Globus pallidus (tissue), 1 donor: ENCODE measurements around the gene C4A.
A peak's percentile ranks its signal among the peaks of the same experiment; 100 is the strongest.
"Not testable (repeated sequence)": the region's sequence is repeated elsewhere in the genome, so short reads cannot be mapped to it uniquely, and the experiment has no call there.

ENCODE experiments used
- DNase-seq: peaks from one replicate; pipeline ENCODE4 v3.0.0-alpha.2; 2015; ENCODE audit warnings: low spot score

C4A gene

DNA sequence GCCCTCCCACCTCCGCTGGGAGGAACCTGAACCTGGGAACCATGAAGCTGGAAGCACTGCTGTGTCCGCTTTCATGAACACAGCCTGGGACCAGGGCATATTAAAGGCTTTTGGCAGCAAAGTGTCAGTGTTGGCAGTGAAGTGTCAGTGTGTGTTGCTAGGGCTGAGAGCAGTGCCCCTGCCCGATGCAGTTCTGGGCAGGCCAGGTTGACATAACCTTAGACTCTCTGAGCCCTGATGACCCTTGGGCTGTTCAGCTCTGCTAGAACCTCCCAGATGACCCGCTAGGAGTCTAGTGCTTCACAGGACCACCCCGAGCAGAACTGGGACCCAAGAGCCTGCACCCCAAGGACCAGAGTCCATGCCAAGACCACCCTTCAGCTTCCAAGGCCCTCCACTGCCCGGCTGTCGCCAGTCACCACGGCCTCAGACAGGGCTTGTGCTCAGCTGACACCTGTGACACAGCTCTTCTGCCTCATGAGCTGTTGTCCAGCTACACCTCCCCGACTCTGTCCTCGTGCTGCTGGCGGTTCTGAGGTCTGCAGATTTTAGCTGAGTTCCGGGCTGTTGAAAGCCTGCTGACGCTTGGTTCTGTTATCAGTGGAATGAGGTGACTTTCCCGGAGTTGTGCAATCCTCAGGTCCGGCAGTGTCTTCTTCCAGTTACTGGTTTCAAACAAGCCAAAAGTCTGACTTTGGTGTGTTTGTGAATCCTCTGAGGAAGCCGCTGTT, 53.6 kb downstream of the C4A start:
- not testable (repeated sequence) for DNase-seq

DNA sequence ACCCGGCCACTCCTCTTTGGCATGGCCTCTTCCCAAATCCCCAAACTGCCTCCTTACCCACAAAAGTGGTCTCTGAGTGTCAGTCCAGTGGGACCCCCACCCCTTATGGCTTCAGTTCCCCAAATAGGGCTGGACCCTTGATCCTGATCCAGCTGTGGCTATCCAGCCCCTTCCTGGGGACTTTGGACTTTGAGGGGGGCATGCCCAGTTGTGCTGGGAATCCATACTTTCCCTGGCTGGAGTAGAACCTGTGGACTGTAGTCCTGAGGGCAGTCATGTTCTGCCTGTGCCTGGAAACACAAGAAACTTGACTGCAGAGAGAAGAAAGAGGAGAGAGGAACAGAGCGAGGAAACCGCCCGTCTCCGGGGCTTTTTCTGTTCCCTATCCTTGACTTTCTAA, 55.3 kb downstream of the C4A start:
- DNase-seq: not testable (repeated sequence)

DNA sequence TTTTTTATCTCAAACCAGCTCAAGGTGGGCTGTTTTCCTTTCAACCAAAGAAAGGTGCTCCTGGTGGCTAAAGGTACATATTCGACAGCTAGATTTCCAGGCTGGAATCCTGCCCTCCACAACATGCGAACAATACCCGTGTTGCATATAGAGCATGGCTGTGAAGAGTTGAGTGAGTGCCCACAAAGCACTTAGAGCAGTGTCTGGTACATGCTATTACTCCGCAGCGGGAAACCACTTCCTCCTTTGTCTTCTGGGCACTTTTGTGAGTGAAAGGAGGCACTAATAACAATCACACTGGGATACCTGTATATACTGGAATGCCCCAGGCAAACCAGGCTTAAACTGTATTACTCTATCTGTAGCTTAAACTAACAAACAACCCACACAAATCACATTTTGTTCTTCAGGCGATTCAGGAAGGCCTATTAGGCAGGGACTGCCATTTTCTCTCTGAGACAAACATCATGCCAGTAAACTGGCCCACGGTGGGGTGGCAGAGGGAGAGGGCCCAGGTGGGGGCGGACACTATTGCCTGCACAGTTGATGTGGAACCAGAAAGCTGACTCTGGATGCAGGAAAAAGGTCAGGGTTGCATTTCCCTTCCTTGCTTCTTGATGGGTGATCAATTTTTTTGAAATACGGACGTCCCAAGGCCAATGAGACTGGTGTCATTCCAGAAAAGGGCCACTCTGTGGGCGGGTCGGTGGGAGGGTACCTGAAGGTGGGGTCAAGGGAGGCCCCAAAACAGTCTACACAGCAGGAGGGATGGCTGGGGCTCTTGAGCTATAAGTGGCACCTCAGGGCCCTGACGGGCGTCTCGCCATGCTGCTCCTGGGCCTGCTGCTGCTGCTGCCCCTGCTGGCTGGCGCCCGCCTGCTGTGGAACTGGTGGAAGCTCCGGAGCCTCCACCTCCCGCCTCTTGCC, 56.0 kb downstream of the C4A start, which contains the start of gene CYP21A2:
Gene CYP21A2, plus strand, starts transcription at position 818 of the 927 bp plus-strand sequence. Its CDS starts 8 bp downstream, at position 826.
- not testable (repeated sequence) for DNase-seq

DNA sequence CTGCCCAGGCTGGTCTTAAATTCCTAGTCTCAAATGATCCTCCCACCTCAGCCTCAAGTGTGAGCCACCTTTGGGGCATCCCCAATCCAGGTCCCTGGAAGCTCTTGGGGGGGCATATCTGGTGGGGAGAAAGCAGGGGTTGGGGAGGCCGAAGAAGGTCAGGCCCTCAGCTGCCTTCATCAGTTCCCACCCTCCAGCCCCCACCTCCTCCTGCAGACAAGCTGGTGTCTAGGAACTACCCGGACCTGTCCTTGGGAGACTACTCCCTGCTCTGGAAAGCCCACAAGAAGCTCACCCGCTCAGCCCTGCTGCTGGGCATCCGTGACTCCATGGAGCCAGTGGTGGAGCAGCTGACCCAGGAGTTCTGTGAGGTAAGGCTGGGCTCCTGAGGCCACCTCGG, 57.0 kb downstream of the C4A start:
- not testable (repeated sequence) for DNase-seq

DNA sequence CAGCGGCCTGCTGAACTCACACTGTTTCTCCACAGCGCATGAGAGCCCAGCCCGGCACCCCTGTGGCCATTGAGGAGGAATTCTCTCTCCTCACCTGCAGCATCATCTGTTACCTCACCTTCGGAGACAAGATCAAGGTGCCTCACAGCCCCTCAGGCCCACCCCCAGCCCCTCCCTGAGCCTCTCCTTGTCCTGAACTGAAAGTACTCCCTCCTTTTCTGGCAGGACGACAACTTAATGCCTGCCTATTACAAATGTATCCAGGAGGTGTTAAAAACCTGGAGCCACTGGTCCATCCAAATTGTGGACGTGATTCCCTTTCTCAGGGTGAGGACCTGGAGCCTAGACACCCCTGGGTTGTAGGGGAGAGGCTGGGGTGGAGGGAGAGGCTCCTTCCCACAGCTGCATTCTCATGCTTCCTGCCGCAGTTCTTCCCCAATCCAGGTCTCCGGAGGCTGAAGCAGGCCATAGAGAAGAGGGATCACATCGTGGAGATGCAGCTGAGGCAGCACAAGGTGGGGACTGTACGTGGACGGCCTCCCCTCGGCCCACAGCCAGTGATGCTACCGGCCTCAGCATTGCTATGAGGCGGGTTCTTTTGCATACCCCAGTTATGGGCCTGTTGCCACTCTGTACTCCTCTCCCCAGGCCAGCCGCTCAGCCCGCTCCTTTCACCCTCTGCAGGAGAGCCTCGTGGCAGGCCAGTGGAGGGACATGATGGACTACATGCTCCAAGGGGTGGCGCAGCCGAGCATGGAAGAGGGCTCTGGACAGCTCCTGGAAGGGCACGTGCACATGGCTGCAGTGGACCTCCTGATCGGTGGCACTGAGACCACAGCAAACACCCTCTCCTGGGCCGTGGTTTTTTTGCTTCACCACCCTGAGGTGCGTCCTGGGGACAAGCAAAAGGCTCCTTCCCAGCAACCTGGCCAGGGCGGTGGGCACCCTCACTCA, 57.7 kb downstream of the C4A start:
- not testable (repeated sequence) for DNase-seq

DNA sequence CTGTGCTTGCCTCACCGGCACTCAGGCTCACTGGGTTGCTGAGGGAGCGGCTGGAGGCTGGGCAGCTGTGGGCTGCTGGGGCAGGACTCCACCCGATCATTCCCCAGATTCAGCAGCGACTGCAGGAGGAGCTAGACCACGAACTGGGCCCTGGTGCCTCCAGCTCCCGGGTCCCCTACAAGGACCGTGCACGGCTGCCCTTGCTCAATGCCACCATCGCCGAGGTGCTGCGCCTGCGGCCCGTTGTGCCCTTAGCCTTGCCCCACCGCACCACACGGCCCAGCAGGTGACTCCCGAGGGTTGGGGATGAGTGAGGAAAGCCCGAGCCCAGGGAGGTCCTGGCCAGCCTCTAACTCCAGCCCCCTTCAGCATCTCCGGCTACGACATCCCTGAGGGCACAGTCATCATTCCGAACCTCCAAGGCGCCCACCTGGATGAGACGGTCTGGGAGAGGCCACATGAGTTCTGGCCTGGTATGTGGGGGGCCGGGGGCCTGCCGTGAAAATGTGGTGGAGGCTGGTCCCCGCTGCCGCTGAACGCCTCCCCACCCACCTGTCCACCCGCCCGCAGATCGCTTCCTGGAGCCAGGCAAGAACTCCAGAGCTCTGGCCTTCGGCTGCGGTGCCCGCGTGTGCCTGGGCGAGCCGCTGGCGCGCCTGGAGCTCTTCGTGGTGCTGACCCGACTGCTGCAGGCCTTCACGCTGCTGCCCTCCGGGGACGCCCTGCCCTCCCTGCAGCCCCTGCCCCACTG, 58.6 kb downstream of the C4A start:
- DNase-seq: not testable (repeated sequence)

DNA sequence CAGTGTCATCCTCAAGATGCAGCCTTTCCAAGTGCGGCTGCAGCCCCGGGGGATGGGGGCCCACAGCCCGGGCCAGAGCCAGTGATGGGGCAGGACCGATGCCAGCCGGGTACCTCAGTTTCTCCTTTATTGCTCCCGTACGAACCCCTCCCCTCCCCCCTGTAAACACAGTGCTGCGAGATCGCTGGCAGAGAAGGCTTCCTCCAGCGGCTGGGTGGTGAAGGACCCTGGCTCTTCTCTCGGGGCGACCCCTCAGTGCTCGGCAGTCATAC, 59.1 kb downstream of the C4A start:
- DNase-seq: not testable (repeated sequence)

DNA sequence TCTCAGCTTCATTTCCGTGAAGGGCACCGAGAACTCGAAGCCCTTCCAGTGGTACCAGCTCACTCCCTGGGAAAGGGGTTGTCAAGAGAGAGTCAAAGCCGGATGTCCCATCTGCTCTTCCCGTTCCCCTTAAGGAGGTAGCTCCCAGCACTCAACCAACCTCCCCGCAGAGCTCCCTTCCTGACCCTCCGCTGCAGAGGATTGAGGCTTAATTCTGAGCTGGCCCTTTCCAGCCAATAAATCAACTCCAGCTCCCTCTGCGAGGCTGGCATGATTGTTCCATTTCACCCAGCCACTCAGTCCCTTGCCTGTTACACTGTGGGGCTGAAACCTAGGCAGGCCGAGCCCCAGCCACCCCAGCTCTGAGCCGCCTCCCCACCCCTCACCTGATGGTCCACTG, 59.5 kb downstream of the C4A start:
- not testable (repeated sequence) for DNase-seq

DNA sequence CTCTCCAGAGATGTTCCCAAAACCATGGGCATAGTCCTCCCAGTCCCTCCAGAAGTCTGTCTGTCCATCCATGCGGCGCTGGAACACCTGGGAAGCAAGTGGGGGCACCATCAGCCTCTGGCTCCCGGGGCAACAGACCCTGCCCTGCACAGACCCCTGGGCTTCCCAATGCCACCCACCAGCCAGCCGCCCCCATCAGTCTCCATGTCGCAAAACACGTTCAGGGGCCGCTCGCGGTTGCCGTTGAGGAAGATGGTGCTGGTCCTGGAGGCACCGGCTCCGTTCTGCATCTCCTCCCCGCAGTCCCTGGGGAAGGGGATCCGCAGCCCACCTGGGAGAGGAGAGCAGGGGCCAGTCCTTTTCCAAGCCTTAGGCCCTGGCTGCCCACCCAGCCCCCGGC, 60.4 kb downstream of the C4A start:
- DNase-seq: not testable (repeated sequence)

DNA sequence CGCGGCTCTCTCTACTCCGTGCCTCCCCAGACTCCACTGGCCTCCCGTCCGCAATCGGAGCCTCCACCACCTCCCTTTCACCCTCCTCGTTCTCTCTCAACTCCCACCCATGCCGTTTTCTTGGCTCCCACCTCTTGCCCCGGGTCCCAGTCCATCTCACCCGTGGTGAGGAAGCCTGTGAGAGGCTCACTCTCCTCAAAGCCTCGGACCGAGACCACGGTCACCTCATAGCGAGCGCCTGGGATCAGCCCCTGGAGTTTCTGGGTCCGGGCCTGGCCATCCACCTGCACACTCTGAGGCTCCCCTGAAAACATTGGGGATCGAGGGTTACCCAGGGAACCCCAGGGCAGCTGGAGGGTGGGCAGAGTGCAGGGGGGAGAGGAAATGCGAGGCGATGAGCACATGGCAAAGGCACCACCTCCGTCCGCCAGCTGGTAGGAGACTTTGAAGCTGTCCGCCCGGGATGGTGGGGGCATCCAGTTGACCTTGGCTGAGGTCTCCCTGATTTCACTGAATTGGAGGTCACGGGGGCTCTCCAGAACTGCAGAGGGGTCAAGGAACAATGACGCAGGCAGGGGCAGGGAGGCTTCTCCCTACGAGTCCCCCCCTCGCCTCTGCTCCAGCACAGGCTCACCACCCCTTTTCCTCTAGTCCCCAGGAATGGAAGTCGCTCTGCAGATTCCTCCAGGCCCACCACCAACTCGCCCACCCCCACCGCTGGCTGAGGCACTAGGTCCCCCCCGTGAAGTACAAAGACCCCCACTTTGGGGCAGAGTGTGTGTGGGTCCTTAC, 61.9 kb downstream of the C4A start:
- not testable (repeated sequence) for DNase-seq

DNA sequence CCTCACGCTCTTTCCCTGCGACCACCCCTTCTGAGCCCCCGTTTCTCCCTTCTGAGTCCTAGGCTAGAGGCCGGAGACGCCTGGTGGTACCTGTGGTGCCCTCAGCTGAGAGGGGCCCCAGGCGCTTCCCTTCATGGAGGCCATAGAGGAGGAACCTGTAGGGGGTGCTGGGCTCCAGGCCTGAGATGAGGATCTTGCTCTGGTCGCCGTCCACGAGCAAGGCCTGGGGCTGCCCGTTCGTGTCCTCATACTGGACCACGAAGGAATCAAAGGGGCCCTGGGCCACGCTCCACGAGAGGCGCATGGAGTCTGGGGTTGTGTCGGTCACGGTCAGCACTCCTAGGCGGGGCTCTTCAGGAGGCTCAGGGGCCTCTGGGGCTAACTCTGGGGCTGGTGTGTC, 63.1 kb downstream of the C4A start:
- DNase-seq: not testable (repeated sequence)

DNA sequence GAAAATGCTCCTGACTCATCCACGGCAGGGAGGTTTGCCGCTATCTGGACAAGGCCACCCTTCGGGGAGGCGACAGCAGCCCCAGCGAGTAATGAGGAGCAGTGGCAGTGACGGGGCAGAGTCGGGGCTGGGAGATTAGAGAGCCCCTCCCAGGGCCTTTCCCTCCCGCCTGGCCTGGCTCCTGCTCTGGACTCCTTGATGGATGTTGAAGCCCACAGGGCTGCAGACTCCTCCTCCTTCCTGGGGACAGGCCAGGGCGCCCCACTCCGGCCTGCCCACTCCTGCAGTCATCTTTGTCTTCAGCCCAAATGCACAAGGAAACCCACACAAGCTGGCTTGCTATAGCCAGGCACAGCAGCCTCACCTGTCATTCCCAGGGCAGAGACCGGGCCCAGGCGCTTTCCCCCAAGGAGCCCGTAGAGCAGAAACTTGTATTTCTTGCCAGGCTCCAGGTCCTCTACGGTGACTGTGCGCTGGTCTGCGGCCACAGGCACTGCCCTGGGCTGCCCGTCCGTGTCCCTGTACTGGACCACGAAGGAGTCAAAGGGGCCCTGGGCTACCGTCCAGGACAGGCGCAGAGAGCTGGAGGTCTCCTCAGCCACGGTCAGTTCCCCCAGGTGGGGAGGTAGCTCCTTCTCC, 64.1 kb downstream of the C4A start:
- no peak for DNase-seq

DNA sequence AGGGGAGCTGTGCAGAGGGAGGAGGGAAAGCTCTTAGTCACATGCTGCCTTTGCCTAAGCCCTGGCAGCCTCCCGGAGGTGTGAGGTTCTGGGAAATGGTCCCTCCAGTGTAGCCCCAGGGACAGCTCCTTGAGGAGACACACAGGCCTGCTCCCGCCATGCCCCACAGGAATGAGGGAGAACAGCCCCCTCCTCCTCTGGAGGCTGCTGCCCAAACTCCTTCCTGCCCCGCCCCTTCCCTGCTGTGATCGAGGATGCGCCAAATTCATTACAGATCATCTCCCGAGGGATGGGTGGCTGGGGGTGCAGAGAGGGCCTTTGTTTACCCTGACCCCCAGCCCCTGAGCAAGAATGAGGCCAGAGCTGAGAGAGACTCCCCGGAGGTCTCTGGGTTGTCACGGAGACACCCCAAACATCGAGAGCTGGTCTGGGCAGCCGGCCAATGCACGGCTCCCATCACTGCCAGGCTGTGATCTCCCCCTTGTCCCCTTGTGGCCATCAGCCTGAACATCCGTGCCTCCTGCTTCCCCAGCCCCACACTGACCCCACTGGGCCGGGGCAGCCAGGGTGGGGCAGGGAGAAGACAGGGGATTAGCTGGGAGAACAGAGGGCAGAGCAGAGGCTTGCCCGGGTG, 64.7 kb downstream of the C4A start:
- DNase-seq: peak; percentile 22

DNA sequence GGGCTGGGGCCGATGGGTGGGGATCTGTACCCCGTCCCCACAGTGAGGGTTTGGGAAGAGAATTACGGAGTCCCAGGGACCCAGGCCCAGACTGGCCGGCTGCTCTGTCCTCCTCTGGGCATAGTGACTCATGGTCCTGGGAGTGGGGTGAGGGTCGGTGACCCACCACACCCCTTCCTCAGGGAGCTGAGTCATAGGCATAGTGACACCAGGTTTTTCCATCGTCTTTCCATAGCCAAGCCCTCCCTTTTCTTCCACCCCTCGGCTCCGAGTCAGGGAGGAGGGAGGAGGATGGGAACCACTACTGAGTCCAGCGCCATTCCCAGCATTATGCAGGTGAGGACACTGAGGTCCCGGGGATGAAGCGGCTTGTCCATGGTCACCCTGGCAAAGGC, 65.2 kb downstream of the C4A start:
- DNase-seq: no peak

DNA sequence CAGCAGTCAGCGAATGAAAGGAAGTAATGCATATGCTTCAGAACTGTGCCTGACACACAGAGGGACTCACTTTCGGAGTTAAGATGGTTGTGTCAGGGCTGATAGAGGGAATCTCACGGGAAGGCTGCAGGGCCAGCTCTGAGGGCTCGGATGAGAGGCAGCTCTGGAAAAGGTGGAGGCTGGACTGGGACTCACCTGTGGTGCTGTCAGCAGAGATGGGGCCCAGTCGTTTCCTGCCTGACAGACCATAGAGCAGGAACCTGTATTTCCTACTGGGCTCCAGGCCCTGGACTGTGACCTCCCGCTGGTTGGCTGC, 65.6 kb downstream of the C4A start:
- DNase-seq: no peak

DNA sequence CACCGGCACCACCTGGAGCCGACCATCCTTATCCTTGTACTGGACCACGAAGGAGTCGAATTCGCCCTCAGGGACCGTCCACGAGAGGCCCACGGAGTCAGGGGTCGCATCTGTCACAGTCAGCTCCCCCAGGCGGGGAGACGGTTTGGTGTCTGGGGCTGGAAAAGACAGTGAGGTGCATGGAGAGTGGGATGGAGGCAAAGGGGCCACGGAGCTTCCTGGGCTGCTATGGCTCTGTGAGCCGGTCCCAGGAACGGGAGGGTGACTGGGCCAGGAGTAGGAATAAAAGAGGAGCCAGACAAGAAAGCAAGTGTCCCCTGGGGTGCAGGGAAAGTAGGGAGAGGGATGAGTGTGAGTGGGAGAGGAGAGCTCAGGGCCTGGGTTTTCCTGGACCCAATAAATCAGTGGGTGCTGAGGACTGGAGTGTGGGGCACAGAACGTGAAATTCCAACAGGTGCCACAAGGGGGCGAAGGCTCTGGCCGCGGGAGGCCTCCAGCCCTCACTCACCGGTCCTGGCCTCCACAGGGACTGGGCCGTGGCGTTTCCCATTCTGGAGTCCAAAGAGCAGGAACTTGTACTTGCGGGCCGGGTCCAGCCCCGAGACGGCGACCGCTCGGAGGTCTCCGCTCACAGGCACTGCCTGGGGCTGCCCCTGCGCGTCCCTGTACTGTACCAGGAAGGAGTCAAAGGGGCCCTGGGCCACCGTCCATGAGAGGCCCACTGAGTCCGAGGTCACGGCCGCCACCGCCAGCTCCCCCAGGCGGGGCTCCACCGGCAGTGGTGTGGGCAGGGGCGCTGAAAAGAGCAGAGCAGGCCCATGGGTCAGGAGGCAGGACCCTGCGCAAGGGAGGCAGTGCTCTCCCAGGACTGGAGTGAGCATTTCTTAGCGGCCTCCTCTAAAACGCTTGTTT, 66.3 kb downstream of the C4A start:
- peak; percentile 37 for DNase-seq

DNA sequence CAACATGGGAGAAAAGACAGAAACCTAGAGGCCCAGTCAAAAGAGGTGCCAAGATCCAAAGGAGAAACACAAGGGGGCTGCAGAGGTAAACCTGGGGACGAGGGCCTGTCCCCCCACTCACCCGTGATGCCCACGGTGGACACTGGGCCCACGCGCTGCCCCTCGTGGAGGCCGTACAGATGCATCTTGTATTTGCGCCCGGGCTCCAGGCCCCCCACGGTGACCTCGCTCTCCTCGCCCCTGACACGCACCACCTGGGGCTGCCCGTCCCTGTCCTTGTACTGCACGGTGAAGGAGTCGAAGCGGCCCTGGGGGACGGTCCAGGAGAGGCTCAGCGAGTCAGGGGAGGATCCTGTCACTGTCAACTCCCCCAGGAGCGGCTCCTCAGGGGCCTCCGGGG, 67.3 kb downstream of the C4A start:
- not testable (repeated sequence) for DNase-seq

DNA sequence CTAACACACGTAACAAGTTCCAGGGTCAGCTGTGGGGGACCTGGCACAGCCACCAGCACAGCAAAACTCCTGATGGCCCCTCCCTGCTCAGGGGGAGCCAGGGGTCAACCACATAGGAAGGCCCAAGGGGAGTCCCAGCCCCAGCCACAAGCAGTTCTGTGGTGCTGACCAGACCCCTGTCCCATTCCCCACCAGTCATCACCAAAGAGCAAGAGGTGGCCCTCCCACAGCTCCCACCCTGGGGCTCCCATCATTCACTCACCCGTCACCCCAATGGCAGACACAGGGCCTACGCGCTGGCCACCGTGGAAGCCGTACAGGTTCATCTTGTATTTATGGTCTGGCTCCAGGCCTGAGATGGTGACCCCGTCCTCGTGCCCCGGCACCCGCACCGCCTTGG, 67.9 kb downstream of the C4A start:
- DNase-seq: not testable (repeated sequence)

DNA sequence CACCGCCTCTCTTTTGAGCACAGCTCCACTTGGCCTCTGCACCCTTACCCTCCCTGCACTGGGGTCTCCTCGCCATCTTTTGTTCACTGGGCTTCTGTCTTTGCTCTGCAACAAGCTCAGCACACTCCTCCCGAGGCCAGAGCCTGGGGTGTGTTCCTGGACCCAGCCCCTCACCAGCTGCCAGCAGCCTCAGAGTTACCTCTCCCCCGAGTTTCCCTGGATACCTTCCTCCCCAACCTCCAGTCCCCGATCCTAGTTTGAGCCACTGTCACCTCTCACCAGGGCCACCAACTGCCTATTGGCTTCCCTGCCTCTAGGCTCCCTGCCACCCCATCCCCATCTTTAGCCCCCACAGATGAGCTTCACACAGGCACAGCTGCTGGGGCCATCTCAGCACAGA, 68.7 kb downstream of the C4A start:
- DNase-seq: no peak
